Cardiac fibroblast (primary cell): ENCODE data around the gene CNTLN.
A peak's percentile ranks its signal among the peaks of the same experiment; 100 is the strongest.

Experiments
- DNase-seq, 2 donors: peaks; one replicate each; pipeline versions ENCODE4 v3.0.0 to v3.0.0-alpha.2; 2010; ENCODE audit warnings: low read depth in 2 of 2
- H3K4me3 ChIP-seq, 2 donors: replicated peaks in 1 of 2; 1 replicate in 1 of 2; 2 replicates in 1 of 2; pipeline ENCODE4 v1.5.1; 2011; ENCODE audit warnings: low read depth in 2 of 2, low read length in 2 of 2, mild to moderate bottlenecking in 2 of 2, moderate library complexity in 1 of 2
- TF ChIP-seq, protein P1 (sequence below): IDR thresholded peaks from one replicate; pipeline ENCODE4 v1.5.1; 2011; ENCODE audit warnings: low read depth, mild to moderate bottlenecking, low read length, inconsistent platforms

CNTLN gene

DNA sequence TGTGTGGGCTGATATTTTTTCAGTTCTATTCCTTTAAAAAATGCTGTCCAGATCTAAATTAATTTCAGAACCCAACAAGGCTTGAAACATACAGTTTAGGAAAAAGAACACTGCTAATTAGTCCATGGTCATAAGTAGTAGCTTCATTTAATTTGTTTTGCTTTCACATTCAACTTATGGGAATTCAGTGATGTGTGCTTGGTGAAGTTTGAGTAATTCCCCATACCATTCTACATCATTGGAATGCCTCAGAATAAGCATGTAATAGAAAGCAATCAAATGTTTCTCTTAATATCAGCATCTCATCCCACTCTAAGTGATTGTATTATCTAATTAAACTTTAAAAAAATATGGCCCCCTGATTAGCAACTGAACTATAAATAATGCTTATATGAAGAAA is 2.7 kb downstream of the CNTLN start:
- no peak overlapping the region for H3K4me3 ChIP-seq
- peak; percentile 9 to 17 for DNase-seq
- TF ChIP-seq, protein P1, sequence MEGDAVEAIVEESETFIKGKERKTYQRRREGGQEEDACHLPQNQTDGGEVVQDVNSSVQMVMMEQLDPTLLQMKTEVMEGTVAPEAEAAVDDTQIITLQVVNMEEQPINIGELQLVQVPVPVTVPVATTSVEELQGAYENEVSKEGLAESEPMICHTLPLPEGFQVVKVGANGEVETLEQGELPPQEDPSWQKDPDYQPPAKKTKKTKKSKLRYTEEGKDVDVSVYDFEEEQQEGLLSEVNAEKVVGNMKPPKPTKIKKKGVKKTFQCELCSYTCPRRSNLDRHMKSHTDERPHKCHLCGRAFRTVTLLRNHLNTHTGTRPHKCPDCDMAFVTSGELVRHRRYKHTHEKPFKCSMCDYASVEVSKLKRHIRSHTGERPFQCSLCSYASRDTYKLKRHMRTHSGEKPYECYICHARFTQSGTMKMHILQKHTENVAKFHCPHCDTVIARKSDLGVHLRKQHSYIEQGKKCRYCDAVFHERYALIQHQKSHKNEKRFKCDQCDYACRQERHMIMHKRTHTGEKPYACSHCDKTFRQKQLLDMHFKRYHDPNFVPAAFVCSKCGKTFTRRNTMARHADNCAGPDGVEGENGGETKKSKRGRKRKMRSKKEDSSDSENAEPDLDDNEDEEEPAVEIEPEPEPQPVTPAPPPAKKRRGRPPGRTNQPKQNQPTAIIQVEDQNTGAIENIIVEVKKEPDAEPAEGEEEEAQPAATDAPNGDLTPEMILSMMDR = no peak

DNA sequence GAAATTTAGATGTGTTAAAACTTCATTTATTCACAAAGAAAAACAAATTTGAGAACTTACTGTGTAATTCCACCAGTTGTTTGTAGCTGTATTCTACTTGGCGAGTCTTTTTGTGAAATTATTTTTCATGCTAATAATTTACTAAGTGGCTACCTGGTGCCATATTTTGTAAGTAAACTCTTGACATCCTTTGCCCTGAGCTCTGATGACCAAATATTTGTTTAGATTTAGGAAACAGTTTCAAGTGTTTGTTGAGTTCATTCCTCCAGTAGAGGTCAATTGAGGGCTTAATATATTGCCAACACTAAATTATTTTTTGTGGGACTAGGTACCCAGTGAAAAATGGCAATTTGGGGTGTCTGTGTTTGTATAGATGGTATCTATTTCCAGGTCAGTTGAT is 3.7 kb downstream of the CNTLN start:
- H3K4me3 ChIP-seq = no peak overlapping the region
- DNase-seq = no peak
- TF ChIP-seq, protein P1 = no peak

DNA sequence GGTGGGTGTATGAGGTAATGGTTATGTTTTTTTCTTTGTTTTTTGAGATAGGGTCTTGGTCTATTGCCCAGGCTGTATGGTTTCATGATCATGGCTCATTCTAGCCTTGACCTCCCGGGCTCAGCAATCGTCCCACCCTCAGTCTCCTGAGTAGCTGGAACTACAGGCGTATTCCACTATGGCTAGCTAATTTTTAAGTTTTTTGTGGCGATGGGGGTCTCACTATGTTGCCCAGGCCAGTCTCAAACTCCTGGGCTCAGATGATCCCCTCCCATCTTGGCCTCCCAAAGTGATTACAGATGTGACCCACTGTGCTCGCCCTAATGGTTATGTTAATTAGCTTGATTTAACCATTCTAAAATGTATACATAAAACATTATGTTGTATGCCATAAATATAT is 5.6 kb downstream of the CNTLN start:
- H3K4me3 ChIP-seq = no peak overlapping the region
- TF ChIP-seq, protein P1 = no peak
- DNase-seq = peak in 1 of 2 donors; percentile 3

GRCh38 chr9:17148324-17148723 is 13.5 kb downstream of the CNTLN start:
- H3K4me3 ChIP-seq = no peak overlapping the region
- TF ChIP-seq, protein P1 = no peak
- peak; percentile 9 to 33 for DNase-seq

- no peak overlapping the region for H3K4me3 ChIP-seq
- no peak for DNase-seq
- TF ChIP-seq, protein P1 = no peak
These were observed 24.6 kb downstream of the CNTLN start for GRCh38 chr9:17159469-17159868.

- TF ChIP-seq, protein P1 = no peak
- no peak overlapping the region for H3K4me3 ChIP-seq
- DNase-seq = no peak
These were observed 25.5 kb downstream of the CNTLN start for GRCh38 chr9:17160327-17160726.

- H3K4me3 ChIP-seq = no peak overlapping the region
- TF ChIP-seq, protein P1 = no peak
- no peak for DNase-seq
These were observed 30.9 kb downstream of the CNTLN start for GRCh38 chr9:17165764-17166163.
